Immature natural killer cell (primary cell): ENCODE data around the gene SEC23A. TPM values are rescaled to one million over a fixed set of nuclear protein-coding genes. Genes with fewer than 3 reads are reported as not detected.

Source experiments
- DNase-seq, 3 donors: peaks; one replicate each; pipeline ENCODE4 v3.0.0; 2022; ENCODE audit warnings: mixed read lengths in 1 of 3
- H3K27ac Mint-ChIP-seq, 6 donors: one replicate each; pipeline ENCODE4 v1.8.0; 2020; ENCODE audit warnings: mixed read lengths in 6 of 6, mild to moderate bottlenecking in 5 of 6, inconsistent platforms in 4 of 6, moderate library complexity in 3 of 6
- H3K27me3 Mint-ChIP-seq, 3 donors: one replicate each; pipeline ENCODE4 v1.8.0; 2020 to 2021; ENCODE audit warnings: low read depth in 3 of 3, mild to moderate bottlenecking in 3 of 3, mixed read lengths in 3 of 3, moderate library complexity in 3 of 3, inconsistent platforms in 1 of 3
- H3K36me3 Mint-ChIP-seq, 3 donors: one replicate each; pipeline ENCODE4 v1.8.0; 2020; ENCODE audit warnings: mixed read lengths in 3 of 3, inconsistent platforms in 2 of 3, mild to moderate bottlenecking in 2 of 3
- H3K4me1 Mint-ChIP-seq, 2 donors: one replicate each; pipeline ENCODE4 v1.8.0; 2020; ENCODE audit warnings: inconsistent platforms in 2 of 2, mild to moderate bottlenecking in 2 of 2, mixed read lengths in 2 of 2, moderate library complexity in 1 of 2
- H3K4me3 Mint-ChIP-seq, 5 donors: one replicate each; pipeline ENCODE4 v1.8.0; 2020; ENCODE audit warnings: mild to moderate bottlenecking in 5 of 5, mixed read lengths in 5 of 5, inconsistent platforms in 3 of 5, moderate library complexity in 3 of 5
- H3K9me3 Mint-ChIP-seq, 6 donors: one replicate each; pipeline ENCODE4 v1.8.0; 2020; ENCODE audit warnings: mild to moderate bottlenecking in 6 of 6, mixed read lengths in 6 of 6, inconsistent platforms in 4 of 6, moderate library complexity in 3 of 6
- polyA plus RNA-seq, 3 donors: library from polyadenylated mRNA; unstranded; fragments of 300-500 nt; fragmentation: Illumina TruSeq; gene quantifications; one replicate each; pipeline ENCODE4 v1.2.3, GENCODE V29; 2021

Gene SEC23A
- polyA plus RNA-seq, 3 donors from 2014 or later: 19.3 to 35.1 (median 29.1) TPM

- Mint-ChIP-seq H3K27ac (no peak overlapping the region), H3K27me3 (peaks cover 4 to 16% (median 7%) of the 10 kb centered on the region in 3 donors)
These were observed 120.8 kb downstream of the SEC23A start for GRCh38 chr14:38982278-38982677.

More at GRCh38 chr14:38982278-38982677, 120.8 kb downstream of the SEC23A start:
- Mint-ChIP-seq H3K9me3 (peaks cover 1 to 13% (median 10%) of the 10 kb centered on the region in 6 donors), H3K4me1 (no peaks in the 10 kb centered on the region), H3K36me3 (peaks cover 0 to 4% (median 0%) of the 10 kb centered on the region in 3 donors), H3K4me3 (no peak overlapping the region)
- no peak for DNase-seq

Other genes with a start within 250 kb of the SEC23A start
- 10 to 100 TPM in 2 of 3 donors, 1 to 10 TPM in 1; 8.6 to 12.8 (median 10.1) TPM for gene GEMIN2, start 11.1 kb upstream of the SEC23A start, polyA plus RNA-seq
- 10 to 100 TPM; 11.2 to 19.0 (median 13.0) TPM for gene TRAPPC6B, start 67.1 kb upstream of the SEC23A start, polyA plus RNA-seq
- 10 to 100 TPM in 2 of 3 donors, 1 to 10 TPM in 1; 9.5 to 34.7 (median 17.1) TPM for gene PNN, start 72.0 kb upstream of the SEC23A start, polyA plus RNA-seq
- gene MIA2, start 130.7 kb upstream of the SEC23A start, polyA plus RNA-seq: 10 to 100 TPM; 14.1 to 38.6 (median 27.6) TPM